ENCODE data around the gene ZMYM4.
"Not testable (repeated sequence)": the region's sequence is repeated elsewhere in the genome, so short reads cannot be mapped to it uniquely, and the experiment has no call there.

Gene ZMYM4

GRCh38 chr1:35461966-35462651 is 193.6 kb downstream of the ZMYM4 start:
- no peak for DNase-seq

GRCh38 chr1:35463232-35463631 is 194.7 kb downstream of the ZMYM4 start:
- no peak for DNase-seq

- not testable (repeated sequence) for DNase-seq
Measured at GRCh38 chr1:35463749-35464148, 195.2 kb downstream of the ZMYM4 start.

GRCh38 chr1:35466120-35466519 is 197.6 kb downstream of the ZMYM4 start:
- no peak for DNase-seq

DNA sequence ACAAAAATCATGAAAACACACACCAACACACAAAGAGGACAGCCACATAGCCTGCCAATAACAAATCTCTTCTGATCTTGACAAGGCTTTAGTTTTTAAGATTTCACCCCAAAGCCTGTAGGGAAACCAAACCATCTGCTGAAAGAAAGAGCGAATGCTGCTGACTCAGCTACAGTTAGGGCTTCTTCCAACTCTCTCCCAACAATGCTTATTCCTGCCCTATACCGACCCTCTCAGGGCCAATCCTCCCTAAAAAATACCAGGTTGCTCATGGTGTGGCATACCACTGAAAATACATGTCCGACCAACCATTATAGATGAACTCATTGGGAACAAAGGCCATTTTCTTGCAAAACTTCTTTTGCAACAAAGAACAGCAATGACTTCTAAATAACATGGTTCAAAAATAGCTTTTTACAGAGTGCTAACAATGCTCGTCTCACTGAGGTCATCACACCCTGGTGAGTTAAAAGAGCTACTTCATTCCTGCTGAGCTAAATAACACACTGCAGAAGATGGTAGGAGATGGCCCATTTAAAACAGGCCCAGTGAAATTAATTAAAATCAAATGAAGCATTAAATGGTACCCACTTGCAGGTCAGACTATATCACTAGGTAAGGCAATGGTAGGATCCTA is 202.6 kb downstream of the ZMYM4 start:
- no peak for DNase-seq
